ENCODE data around the gene FBXL20. TPM values are rescaled to one million over a fixed set of nuclear protein-coding genes. Genes with fewer than 3 reads are reported as not detected.
A peak's percentile ranks its signal among the peaks of the same experiment; 100 is the strongest.

The FBXL20 gene
- total and polyA plus RNA-seq, 11 donors, result 3.1 to 21.9 (median 12.2) TPM

DNA sequence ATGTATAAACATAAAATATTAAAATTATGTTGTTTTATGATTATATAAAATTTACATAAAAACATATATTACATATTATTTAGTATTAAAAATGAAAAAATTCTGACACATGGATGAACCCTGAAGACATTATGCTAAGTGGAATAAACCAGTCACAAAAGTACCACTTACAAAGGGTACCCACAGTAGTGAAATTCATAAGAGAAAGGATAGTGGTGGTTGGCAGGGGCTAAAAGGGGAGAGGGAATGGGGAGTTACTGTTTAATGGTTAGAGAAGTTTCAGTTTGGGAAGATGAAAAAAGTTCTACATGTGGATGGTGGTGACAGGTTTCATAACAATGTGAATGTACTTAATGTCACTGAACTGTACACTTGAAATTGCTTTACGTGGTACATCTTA is 41.4 kb downstream of the FBXL20 start:
- Histone ChIP-seq H3K27me3 (no peaks in the 10 kb centered on the region), H3K9me3 (no peaks in the 10 kb centered on the region), H3K4me1 (peaks cover 0 to 38% (median 16%) of the 10 kb centered on the region in 12 donors), H3K36me3 (no peaks in the 10 kb centered on the region), H3K27ac (peak overlapping the region in 3 of 12 donors; percentile 7 to 51 (median 27)), H3K4me3 (no peak overlapping the region)
- 51 to 66% (median 54%) methylated on average over 1 of the region's 1 CpG for WGBS, 4 donors
- intact Hi-C loops (cut with DNase I), result no loop called here
- no peak for ATAC-seq
- DNase-seq, result no peak
- TF ChIP-seq POLR2A (IDR thresholded peaks at IDR 0.05), result no peak
- TF ChIP-seq, protein P1, sequence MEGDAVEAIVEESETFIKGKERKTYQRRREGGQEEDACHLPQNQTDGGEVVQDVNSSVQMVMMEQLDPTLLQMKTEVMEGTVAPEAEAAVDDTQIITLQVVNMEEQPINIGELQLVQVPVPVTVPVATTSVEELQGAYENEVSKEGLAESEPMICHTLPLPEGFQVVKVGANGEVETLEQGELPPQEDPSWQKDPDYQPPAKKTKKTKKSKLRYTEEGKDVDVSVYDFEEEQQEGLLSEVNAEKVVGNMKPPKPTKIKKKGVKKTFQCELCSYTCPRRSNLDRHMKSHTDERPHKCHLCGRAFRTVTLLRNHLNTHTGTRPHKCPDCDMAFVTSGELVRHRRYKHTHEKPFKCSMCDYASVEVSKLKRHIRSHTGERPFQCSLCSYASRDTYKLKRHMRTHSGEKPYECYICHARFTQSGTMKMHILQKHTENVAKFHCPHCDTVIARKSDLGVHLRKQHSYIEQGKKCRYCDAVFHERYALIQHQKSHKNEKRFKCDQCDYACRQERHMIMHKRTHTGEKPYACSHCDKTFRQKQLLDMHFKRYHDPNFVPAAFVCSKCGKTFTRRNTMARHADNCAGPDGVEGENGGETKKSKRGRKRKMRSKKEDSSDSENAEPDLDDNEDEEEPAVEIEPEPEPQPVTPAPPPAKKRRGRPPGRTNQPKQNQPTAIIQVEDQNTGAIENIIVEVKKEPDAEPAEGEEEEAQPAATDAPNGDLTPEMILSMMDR (IDR thresholded peaks at IDR 0.05), result no peak

DNA sequence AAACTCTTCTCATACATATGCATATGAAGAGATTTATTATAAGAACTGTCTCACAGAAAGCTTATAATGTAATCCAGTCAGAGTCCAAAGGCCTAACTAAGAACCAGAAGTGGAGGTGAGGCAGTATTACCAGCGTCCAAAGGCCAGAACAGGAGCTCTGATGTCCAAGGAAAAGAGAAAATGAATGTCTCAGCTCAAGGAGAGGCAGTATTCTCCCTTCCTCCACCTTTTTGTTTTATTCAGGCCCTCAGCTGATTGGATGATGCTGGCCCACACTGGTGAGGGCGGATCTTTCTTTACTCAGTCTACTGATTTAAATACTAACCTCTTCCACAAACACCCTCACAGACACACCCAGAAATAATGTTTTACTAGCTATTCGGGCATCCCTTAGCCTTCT is 43.4 kb downstream of the FBXL20 start:
- TF ChIP-seq, protein P1 (IDR thresholded peaks at IDR 0.05), result no peak
- no peak for TF ChIP-seq POLR2A (IDR thresholded peaks at IDR 0.05)
- Histone ChIP-seq H3K27me3 (no peaks in the 10 kb centered on the region), H3K4me1 (peaks cover 0 to 33% (median 14%) of the 10 kb centered on the region in 12 donors), H3K27ac (no peak overlapping the region), H3K9me3 (no peaks in the 10 kb centered on the region), H3K4me3 (no peak overlapping the region), H3K36me3 (no peaks in the 10 kb centered on the region)
- no peak for ATAC-seq
- intact Hi-C loops (cut with DNase I), result no loop called here
- WGBS, 4 donors, result 74 to 93% (median 81%) methylated on average over 3 of the region's 3 CpGs
- no peak for DNase-seq

- no peak overlapping the region for H3K27ac ChIP-seq
These were observed 43.9 kb downstream of the FBXL20 start for GRCh38 chr17:39357488-39357887.

GRCh38 chr17:39352986-39353385 is 48.4 kb downstream of the FBXL20 start:
- Histone ChIP-seq H3K27ac (peak overlapping the region in 2 of 12 donors; percentile 4 to 29), H3K9me3 (no peaks in the 10 kb centered on the region), H3K4me3 (no peak overlapping the region), H3K36me3 (no peaks in the 10 kb centered on the region), H3K27me3 (no peaks in the 10 kb centered on the region), H3K4me1 (peaks cover 0 to 23% (median 14%) of the 10 kb centered on the region in 12 donors)
- intact Hi-C loops (cut with DNase I), result no loop called here
- ATAC-seq (no peak), DNase-seq (no peak)
- TF ChIP-seq POLR2A (IDR thresholded peaks at IDR 0.05), result no peak
- TF ChIP-seq, protein P1 (IDR thresholded peaks at IDR 0.05), result no peak
- WGBS, 4 donors, result 37 to 58% (median 45%) methylated on average over 2 of the region's 2 CpGs

More at GRCh38 chr17:39357488-39357887, 43.9 kb downstream of the FBXL20 start:
- H3K27me3 ChIP-seq, result no peaks in the 10 kb centered on the region
- no peak for DNase-seq
- TF ChIP-seq, protein P1 (IDR thresholded peaks at IDR 0.05), result no peak
- no peak for TF ChIP-seq POLR2A (IDR thresholded peaks at IDR 0.05)
- no peak overlapping the region for H3K4me3 ChIP-seq
- WGBS, 4 donors, result 84 to 92% (median 88%) methylated on average over 8 of the region's 8 CpGs
- no peaks in the 10 kb centered on the region for H3K9me3 ChIP-seq
- no peak for ATAC-seq
- H3K4me1 ChIP-seq, result peaks cover 0 to 38% (median 15%) of the 10 kb centered on the region in 12 donors
- intact Hi-C loops (cut with DNase I), result no loop called here
- H3K36me3 ChIP-seq, result no peaks in the 10 kb centered on the region
